Retina (tissue), 1 donor: ENCODE results near the gene WWTR1.

ENCODE experiments used
- DNase-seq: peaks from one replicate; pipeline ENCODE4 v3.0.0-alpha.2; 2016

WWTR1 gene

GRCh38 chr3:149523512-149524299, 134.1 kb downstream of the WWTR1 start:
- DNase-seq, result no peak

DNA sequence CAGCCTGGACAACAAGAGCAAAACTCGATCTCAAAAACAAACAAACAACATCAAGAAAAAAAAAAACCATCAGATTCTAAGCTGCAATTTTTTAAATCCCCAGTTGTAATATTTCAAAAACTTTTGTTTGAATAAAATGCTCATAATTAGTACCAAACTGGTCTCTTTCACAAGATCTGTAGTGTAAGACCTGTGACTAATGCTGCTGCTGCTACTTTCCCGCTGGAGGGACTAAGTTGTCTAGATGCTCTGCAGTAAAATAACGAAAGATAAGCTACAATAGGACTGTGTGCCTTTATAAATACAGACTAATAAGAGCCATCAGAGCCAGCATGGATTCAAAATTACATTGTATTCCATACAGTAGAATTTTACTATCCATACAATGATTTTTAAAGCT, 137.9 kb downstream of the WWTR1 start:
- DNase-seq, result no peak

DNA sequence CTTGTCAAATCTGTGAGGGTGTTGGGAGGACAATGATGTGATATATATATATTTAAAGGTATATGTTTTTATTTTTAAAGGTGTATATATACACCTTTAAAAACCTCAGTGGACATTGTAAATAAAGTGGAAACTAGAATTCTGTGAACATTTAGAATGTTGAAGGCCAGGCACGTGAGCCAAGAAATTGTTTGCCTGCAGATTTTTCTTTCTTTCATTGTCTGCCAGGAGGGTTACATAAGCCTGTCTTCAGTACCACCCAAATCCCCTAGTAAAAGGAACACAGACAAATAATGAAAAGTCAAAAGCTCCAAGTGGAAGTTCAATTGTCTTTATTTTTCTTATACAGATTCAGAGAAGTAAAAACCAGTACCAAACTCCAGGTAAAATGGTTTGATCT, 140.9 kb downstream of the WWTR1 start:
- no peak for DNase-seq

DNA sequence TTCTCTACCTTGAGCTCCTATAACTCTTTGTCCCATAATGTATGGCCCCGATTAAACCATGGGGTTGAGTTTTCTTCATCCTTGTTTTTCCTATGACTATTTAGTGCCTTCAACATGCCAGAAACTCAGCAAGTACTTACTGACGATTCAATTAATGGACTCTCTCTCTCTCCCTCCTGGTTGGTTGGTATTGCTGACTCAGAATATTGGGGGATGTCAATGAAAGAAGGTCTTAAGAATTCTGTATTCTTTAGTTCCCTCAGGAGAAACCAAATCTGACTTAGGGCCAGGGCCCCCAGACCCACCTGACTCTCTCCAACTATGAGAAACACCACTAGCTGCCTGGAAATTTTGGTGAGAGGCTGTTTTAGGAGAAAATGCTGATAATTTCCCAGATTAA, 142.6 kb downstream of the WWTR1 start:
- no peak for DNase-seq

DNA sequence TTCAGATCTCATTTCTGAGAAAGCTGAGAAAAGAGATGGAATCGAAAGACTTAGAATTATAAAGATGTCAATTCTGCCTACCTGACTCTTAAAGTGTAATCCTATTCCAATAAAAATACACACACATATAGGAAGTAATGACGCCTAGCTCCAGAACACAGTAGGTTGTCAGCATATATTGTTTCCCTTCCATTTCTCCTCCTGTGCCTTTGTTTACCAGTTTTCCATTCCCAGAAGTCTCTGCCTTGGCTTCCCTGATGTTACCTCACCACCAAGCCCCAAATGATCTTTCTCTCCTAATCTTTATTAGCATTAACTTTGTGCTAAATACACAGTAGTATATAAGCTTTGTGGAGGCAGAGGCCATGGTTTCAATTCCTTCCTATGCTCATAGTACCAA, 143.4 kb downstream of the WWTR1 start:
- DNase-seq, result no peak

DNA sequence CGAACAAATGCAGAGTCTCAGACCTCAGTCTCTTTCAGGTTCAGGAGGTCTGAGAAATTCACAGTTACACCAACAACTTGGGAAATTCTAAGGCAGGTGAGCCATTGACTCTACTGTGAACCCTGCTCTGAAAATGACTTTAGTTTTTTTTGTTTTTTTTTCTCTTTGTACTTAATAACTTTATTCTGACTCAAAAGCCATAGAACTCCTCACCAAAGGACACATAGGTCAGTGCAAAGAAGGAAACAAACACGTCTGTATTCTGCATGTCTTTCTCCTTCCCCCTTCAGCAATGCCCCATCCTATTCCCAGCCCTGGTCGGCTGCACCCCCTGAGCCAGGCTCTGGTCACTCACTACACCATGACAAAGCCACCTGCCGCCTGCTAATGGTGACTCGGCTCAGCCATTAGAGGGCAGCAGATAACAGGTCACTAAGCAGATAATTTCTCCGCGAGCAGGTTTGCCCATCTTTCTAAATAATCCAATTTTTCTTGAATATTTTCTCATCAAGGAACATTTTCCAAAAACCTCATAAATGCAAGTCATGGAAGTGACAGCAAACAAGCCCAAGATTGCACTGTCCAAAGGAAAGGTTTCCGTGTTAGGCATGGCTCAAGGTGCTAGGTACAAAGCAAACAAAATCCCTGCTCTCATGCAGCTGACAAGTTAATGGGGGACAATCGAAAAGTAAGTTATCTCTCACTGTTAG, 145.6 kb downstream of the WWTR1 start:
- DNase-seq, result peak; percentile 75

DNA sequence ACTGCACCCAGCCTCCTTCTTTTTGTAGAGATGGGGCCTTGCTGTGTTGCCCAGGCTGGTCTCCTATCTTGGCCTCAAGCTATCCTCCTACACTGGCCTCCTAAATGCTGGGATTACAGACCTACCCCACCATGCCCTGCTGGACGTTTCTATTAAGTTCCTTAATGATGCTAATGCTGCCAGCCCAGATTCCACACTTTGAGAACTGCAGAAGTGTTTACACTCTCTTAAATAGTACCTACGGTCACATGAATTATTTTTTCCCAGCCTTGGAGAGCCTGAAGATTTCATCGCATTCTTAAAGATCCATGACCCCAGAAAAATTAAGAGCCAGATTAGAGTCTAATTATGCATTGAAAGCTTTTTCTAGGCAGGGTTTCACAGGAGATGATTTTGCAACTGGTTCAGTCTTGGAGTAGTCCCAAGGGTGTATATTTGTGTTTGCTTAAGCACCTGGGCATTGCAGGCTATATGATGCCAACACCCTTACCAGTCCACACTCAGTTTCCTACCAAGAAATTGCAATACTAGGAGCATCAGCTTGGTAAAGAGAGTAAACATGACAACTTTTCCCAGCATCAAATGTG, 146.7 kb downstream of the WWTR1 start:
- DNase-seq, result no peak

GRCh38 chr3:149510480-149510879, 147.3 kb downstream of the WWTR1 start:
- DNase-seq, result no peak

DNA sequence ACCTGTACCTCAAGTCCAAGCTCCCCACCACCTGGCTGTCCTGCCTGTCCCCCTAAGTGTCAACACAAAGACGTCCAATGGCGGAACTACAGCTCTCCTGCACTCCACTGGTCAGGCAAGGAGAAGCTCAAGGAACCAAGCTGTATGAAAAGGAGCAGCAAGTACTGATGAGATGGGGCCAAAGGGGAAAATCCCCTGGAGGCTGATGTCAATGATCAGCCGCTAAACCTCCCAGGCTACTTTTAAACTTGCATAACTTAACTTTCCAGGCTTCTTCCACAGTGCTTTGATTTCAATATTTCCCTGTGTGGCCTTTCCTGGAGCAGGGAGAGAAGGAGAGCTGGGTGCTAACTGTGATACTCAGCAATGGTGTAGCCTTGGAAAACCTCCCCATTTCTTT, 148.3 kb downstream of the WWTR1 start:
- DNase-seq, result no peak

GRCh38 chr3:149507491-149508324, 150.1 kb downstream of the WWTR1 start:
- DNase-seq, result no peak

DNA sequence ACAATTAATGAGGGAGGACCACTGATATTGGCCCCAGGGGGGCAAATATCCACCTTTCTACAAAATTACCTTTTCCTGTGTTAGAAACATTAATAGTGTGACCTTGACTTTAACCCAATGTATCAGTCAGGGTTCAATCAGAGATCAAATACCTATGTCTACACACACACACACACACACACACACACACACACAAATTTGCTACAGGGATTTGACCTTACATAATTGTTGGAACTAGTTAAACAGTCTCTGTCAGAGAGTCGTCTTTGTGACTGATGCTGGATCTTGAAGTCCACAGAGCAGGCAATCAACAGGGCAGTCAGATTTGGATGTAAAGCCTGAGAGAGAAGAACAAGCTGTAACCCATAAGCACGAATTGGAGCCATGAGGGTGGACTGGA, 150.9 kb downstream of the WWTR1 start:
- DNase-seq, result no peak

DNA sequence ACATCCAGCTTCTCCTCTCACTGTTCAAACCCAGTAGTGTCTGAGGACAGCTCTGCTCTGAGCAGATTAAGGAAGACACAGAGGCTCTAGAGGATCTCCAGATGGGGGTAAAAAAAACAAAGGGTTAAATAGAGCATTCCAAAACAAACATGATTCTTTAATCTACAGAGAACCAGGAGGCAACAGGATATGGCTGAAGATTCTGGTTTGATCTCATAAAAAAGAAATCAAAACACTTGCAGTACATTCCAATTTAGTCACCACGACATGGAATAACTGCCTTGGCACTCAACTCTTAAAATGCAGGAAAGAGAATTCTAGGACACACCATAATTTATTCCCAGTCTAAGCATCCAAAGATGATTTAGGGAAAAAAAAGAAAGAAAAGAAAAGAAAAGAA, 151.3 kb downstream of the WWTR1 start:
- DNase-seq, result no peak

- no peak for DNase-seq
Observed at GRCh38 chr3:149502438-149502837, 155.4 kb downstream of the WWTR1 start.

DNA sequence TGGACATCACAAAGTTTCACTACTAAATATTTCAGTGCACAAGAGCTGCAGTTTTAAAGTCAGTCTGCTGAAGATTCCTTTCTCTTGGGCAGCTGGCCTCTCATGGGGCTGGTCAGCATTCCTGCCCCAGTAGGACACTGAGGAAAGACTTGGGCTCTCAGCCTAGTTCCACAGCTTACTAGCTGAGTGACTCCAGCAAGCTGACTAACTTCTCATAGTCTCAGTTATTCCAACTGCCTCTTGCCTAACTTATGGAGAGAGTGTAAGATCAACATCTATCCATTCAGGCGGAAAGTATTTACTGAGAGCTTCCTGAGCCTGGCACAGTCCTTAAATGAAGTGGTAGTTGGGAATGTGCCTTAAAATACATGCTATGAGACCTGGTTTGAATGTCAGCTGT, 156.3 kb downstream of the WWTR1 start:
- DNase-seq, result no peak

GRCh38 chr3:149497966-149498670, 159.7 kb downstream of the WWTR1 start:
- no peak for DNase-seq

GRCh38 chr3:149496891-149497290, 160.9 kb downstream of the WWTR1 start:
- DNase-seq, result no peak

GRCh38 chr3:149495581-149496125, 162.2 kb downstream of the WWTR1 start:
- DNase-seq, result no peak

GRCh38 chr3:149494759-149495580, 162.9 kb downstream of the WWTR1 start:
- no peak for DNase-seq

DNA sequence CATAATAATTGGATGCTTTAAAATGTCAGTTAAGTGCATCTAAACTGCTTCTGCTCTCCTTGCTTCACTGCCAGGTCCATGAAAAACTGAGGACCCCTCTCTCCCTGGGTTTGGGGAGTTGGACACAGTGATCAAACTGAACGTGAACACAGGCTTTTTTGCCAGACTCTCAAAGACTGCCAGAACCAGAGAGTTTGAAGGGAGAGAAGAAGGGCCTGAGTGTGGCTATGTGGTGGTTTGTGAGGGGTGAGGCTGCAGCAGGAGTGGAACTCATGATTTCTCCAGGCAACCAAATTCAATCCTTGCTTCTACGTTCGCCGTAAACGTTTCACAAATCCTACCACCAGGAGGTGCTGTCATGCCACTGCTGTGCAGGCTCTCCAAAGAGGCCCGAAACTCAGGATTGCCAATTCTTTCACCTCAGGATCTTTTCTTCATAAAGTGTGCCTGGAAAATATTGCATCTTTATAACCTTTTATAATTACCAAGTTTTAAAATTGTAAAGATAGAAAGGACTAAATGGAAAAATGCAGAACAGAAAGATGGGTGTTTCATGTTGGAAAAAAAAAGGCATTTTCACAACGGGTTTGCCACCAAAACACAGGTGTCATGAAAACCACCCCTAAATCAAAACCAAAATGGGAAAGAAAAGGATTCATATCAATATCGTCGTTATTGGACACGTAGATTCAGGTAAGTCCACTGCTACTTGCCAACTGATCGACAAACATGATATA, 163.6 kb downstream of the WWTR1 start:
- DNase-seq, result peak; percentile 50

GRCh38 chr3:149493315-149494021, 164.4 kb downstream of the WWTR1 start:
- DNase-seq, result no peak
